ENCODE measurements around the gene TMEM243. TPM values are rescaled to one million over a fixed set of nuclear protein-coding genes. Genes with fewer than 3 reads are reported as not detected.
A peak's percentile ranks its signal among the peaks of the same experiment; 100 is the strongest.

Gene TMEM243
- total and polyA plus RNA-seq, 2 experiments from 2014 or later = 44.5 to 82.5 TPM

DNA sequence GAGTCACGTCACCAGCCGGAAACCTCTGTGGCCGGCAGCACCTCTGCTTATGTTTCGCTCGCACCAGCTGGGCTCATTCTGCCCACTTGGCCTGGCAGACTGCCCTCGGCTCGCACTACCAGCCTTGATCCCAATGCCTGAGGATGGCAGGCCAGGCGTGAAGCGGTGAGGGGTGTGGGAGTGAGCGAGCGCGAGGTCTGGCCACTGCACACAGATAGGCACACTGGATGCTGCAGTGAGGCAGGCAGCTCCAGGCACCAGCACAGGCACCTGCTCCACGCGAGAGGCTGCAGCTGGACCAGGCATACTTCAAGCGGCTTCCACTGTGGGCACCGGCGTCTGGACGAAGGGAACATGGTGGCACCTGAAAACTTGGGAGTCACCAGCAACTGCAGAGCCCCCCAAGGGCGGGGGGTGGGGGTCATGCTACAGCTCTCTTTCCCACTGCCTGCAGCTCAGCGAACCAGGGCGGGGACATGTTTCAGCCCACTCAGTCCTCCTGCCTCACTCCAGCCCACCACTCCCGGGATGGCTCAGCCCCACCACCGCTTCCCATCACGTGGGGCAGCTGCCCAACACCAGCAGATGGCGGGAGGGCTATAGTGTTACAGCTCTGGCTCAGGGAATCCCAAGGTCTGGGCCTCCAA is 72.7 kb downstream of the TMEM243 start:
- Histone ChIP-seq H3F3A (replicated peaks; ENCODE audit: low read depth) (no peaks in the 10 kb centered on the region), H3K27me3 (ENCODE audit: insufficient read depth) (no peaks in the 10 kb centered on the region), H3K4me1 (ENCODE audit: insufficient read depth) (no peaks in the 10 kb centered on the region), H4K20me1 (replicated peaks; ENCODE audit: insufficient read depth) (no peaks in the 10 kb centered on the region), H3K36me3 (ENCODE audit: insufficient read depth) (no peaks in the 10 kb centered on the region), H3K79me2 (replicated peaks; ENCODE audit: insufficient read depth) (0 out of 2 replicates have a peak, but pooled peaks cover 4% of the 10 kb centered on the region), H3K4me2 (no peak overlapping the region), H3K27ac (ENCODE audit: low read depth) (no peak overlapping the region), H2AFZ (peak overlapping the region; percentile 75), H3K9me2 (ENCODE audit: insufficient read depth) (no peaks in the 10 kb centered on the region; the same call in 1 of the 2 replicates), H3K4me3 (no peak overlapping the region)
- peak; percentile 45 for ATAC-seq
- Mint-ChIP-seq H3K9me3 (no peaks in the 10 kb centered on the region), H3K27me3 (ENCODE audit: insufficient read depth, low read depth, poor library complexity) (peaks cover under 1% of the 10 kb centered on the region), H3K4me1 (peaks cover 3% of the 10 kb centered on the region), H3K27ac (no peak overlapping the region), H3K36me3 (ENCODE audit: low read depth) (no peaks in the 10 kb centered on the region; the same call in 2 of the 3 replicates), H3K4me3 (no peak overlapping the region)
- DNase-seq (ENCODE audit: low spot score) = peak; percentile 23
- TF ChIP-seq, protein P1, sequence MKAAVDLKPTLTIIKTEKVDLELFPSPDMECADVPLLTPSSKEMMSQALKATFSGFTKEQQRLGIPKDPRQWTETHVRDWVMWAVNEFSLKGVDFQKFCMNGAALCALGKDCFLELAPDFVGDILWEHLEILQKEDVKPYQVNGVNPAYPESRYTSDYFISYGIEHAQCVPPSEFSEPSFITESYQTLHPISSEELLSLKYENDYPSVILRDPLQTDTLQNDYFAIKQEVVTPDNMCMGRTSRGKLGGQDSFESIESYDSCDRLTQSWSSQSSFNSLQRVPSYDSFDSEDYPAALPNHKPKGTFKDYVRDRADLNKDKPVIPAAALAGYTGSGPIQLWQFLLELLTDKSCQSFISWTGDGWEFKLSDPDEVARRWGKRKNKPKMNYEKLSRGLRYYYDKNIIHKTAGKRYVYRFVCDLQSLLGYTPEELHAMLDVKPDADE (IDR thresholded peaks at IDR 0.05) = no peak
- TF ChIP-seq POLR2AphosphoS5 (IDR thresholded peaks at IDR 0.05; ENCODE audit: low read depth) = no peak
- TF ChIP-seq ZNF331 (CRISPR knock-in tag; IDR thresholded peaks at IDR 0.05; ENCODE audit: low read depth) = no peak
- TF ChIP-seq EZH2phosphoT487 (IDR thresholded peaks at IDR 0.05; ENCODE audit: unreplicated experiment) = no peak
- TF ChIP-seq, protein P2, sequence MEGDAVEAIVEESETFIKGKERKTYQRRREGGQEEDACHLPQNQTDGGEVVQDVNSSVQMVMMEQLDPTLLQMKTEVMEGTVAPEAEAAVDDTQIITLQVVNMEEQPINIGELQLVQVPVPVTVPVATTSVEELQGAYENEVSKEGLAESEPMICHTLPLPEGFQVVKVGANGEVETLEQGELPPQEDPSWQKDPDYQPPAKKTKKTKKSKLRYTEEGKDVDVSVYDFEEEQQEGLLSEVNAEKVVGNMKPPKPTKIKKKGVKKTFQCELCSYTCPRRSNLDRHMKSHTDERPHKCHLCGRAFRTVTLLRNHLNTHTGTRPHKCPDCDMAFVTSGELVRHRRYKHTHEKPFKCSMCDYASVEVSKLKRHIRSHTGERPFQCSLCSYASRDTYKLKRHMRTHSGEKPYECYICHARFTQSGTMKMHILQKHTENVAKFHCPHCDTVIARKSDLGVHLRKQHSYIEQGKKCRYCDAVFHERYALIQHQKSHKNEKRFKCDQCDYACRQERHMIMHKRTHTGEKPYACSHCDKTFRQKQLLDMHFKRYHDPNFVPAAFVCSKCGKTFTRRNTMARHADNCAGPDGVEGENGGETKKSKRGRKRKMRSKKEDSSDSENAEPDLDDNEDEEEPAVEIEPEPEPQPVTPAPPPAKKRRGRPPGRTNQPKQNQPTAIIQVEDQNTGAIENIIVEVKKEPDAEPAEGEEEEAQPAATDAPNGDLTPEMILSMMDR (conservative IDR thresholded peaks at IDR 0.05; ENCODE audit: low read depth in 2 of 2) = no peak; a peak in 1 of 4 replicates
- TF ChIP-seq EZH2 (IDR thresholded peaks at IDR 0.05; ENCODE audit: low read depth, unreplicated experiment) = no peak
- TF ChIP-seq, protein P3, sequence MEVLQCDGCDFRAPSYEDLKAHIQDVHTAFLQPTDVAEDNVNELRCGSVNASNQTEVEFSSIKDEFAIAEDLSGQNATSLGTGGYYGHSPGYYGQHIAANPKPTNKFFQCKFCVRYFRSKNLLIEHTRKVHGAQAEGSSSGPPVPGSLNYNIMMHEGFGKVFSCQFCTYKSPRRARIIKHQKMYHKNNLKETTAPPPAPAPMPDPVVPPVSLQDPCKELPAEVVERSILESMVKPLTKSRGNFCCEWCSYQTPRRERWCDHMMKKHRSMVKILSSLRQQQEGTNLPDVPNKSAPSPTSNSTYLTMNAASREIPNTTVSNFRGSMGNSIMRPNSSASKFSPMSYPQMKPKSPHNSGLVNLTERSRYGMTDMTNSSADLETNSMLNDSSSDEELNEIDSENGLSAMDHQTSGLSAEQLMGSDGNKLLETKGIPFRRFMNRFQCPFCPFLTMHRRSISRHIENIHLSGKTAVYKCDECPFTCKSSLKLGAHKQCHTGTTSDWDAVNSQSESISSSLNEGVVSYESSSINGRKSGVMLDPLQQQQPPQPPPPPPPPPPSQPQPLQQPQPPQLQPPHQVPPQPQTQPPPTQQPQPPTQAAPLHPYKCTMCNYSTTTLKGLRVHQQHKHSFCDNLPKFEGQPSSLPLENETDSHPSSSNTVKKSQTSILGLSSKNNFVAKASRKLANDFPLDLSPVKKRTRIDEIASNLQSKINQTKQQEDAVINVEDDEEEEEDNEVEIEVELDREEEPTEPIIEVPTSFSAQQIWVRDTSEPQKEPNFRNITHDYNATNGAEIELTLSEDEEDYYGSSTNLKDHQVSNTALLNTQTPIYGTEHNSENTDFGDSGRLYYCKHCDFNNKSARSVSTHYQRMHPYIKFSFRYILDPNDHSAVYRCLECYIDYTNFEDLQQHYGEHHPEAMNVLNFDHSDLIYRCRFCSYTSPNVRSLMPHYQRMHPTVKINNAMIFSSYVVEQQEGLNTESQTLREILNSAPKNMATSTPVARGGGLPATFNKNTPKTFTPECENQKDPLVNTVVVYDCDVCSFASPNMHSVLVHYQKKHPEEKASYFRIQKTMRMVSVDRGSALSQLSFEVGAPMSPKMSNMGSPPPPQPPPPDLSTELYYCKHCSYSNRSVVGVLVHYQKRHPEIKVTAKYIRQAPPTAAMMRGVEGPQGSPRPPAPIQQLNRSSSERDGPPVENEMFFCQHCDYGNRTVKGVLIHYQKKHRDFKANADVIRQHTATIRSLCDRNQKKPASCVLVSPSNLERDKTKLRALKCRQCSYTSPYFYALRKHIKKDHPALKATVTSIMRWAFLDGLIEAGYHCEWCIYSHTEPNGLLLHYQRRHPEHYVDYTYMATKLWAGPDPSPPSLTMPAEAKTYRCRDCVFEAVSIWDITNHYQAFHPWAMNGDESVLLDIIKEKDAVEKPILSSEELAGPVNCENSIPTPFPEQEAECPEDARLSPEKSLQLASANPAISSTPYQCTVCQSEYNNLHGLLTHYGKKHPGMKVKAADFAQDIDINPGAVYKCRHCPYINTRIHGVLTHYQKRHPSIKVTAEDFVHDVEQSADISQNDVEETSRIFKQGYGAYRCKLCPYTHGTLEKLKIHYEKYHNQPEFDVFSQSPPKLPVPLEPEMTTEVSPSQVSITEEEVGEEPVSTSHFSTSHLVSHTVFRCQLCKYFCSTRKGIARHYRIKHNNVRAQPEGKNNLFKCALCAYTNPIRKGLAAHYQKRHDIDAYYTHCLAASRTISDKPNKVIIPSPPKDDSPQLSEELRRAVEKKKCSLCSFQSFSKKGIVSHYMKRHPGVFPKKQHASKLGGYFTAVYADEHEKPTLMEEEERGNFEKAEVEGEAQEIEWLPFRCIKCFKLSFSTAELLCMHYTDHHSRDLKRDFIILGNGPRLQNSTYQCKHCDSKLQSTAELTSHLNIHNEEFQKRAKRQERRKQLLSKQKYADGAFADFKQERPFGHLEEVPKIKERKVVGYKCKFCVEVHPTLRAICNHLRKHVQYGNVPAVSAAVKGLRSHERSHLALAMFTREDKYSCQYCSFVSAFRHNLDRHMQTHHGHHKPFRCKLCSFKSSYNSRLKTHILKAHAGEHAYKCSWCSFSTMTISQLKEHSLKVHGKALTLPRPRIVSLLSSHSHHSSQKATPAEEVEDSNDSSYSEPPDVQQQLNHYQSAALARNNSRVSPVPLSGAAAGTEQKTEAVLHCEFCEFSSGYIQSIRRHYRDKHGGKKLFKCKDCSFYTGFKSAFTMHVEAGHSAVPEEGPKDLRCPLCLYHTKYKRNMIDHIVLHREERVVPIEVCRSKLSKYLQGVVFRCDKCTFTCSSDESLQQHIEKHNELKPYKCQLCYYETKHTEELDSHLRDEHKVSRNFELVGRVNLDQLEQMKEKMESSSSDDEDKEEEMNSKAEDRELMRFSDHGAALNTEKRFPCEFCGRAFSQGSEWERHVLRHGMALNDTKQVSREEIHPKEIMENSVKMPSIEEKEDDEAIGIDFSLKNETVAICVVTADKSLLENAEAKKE (CRISPR knock-in tag; IDR thresholded peaks at IDR 0.05) = no peak
- TF ChIP-seq JUNB (IDR thresholded peaks at IDR 0.05; ENCODE audit: unreplicated experiment) = no peak
- TF ChIP-seq, protein P4, sequence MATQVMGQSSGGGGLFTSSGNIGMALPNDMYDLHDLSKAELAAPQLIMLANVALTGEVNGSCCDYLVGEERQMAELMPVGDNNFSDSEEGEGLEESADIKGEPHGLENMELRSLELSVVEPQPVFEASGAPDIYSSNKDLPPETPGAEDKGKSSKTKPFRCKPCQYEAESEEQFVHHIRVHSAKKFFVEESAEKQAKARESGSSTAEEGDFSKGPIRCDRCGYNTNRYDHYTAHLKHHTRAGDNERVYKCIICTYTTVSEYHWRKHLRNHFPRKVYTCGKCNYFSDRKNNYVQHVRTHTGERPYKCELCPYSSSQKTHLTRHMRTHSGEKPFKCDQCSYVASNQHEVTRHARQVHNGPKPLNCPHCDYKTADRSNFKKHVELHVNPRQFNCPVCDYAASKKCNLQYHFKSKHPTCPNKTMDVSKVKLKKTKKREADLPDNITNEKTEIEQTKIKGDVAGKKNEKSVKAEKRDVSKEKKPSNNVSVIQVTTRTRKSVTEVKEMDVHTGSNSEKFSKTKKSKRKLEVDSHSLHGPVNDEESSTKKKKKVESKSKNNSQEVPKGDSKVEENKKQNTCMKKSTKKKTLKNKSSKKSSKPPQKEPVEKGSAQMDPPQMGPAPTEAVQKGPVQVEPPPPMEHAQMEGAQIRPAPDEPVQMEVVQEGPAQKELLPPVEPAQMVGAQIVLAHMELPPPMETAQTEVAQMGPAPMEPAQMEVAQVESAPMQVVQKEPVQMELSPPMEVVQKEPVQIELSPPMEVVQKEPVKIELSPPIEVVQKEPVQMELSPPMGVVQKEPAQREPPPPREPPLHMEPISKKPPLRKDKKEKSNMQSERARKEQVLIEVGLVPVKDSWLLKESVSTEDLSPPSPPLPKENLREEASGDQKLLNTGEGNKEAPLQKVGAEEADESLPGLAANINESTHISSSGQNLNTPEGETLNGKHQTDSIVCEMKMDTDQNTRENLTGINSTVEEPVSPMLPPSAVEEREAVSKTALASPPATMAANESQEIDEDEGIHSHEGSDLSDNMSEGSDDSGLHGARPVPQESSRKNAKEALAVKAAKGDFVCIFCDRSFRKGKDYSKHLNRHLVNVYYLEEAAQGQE (IDR thresholded peaks at IDR 0.05; ENCODE audit: unreplicated experiment) = no peak
- TF ChIP-seq NANOG (IDR thresholded peaks at IDR 0.05; ENCODE audit: borderline replicate concordance) = no peak
- TF ChIP-seq CREB1 (CRISPR knock-in tag; IDR thresholded peaks at IDR 0.05; ENCODE audit: low read depth) = no peak
- TF ChIP-seq STAT1 (IDR thresholded peaks at IDR 0.05; ENCODE audit: unreplicated experiment) = no peak
- no peak for TF ChIP-seq ZNF114 (CRISPR knock-in tag; IDR thresholded peaks at IDR 0.05)

Measured in GM23338 (cell line).